ENCODE data around the gene EML3.

DNA sequence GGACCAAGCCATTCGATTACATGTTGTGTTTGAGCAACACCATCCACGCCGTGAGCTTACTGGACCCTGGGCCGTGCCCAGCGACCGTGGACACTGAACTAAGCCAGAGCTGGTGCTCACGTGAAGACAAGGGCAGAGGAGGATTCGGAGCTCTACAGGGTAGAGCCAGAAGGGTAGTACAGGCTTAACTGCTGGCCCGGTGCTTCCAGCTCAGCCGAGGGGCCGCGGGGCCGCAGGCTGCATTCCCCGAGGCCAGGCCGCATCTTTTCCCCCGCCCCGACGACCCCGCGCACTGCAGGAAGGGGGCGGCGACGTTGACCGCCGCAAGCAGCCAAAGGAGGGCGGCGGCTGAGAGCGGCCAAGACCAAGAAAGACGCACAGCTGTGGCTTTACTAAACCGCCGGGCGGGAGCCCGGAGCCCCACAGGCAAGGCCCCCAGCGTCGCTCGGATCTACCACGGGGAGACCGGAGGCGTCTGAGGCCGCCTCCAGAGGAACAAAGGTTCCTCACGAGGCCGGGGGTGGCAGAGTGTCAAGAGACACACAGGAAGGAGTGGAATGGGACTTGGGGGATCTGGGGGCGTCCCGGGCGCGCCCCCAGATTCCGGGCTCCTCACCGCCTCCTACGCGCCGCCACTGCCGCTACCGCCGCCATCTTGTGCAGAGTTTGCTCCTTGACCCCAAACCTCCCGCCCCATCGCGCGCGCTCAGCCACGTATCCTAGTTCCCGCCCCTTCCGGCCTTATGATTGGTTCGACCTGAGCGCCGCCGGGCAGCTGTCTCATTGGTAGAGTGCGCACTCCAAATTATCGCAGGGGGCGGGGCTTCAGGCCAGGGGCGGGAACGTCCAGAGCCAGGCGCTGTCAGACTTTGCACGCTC, 33.6 kb upstream of the EML3 start, which contains the start of gene GANAB:
- TF ChIP-seq CTCF (IDR thresholded peaks at IDR 0.05; ENCODE audit: poor library complexity, severe bottlenecking) (peak; percentile 13), MXI1 (conservative IDR thresholded peaks at IDR 0.05; ENCODE audit: poor library complexity, severe bottlenecking) (peak; percentile 75), POLR2AphosphoS5 (IDR thresholded peaks at IDR 0.05) (peak; percentile 97), EZH2 (IDR thresholded peaks at IDR 0.05; ENCODE audit: borderline replicate concordance, insufficient read depth, low read length, poor library complexity, severe bottlenecking) (no peak), REST (IDR thresholded peaks at IDR 0.05; ENCODE audit: borderline replicate concordance) (peak; percentile 79), RAD21 (conservative IDR thresholded peaks at IDR 0.05) (no peak)
